H1 (cell line): ENCODE data around the gene CEP128. TPM values are rescaled to one million over a fixed set of nuclear protein-coding genes. Genes with fewer than 3 reads are reported as not detected.

Source experiments
- CTCF ChIA-PET: fragments of 300-600 bp; sonication (Branson Sonifier 250); formaldehyde crosslinking; loops from one replicate; lab custom pipeline; 2021; ENCODE audit not compliant: partially characterized antibody; lab: Charles Lee
- POLR2A ChIA-PET: fragments of 300-600 bp; sonication (Branson Sonifier 250); formaldehyde crosslinking; loops from one replicate; lab custom pipeline; 2021; ENCODE audit warnings: inconsistent platforms; ENCODE audit not compliant: partially characterized antibody; lab: Charles Lee
- DNase-seq, 2 experiments: peaks; one replicate each; pipeline versions ENCODE4 v3.0.0 to v3.0.0-alpha.2; 2010 to 2022; ENCODE audit warnings: low spot score in 2 of 2, low read depth in 1 of 2, mixed read lengths in 1 of 2
- FAIRE-seq: peaks from 2 replicates; lab custom pipeline; 2011; peaks lifted over from hg19 to GRCh38; lab: Jason Lieb, UNC
- H2AFZ ChIP-seq: 2 replicates; pipeline ENCODE4 v1.8.1; 2012; ENCODE audit warnings: low read length, inconsistent platforms
- H2AK5ac ChIP-seq: 2 replicates; pipeline ENCODE4 v1.6.1; 2013; ENCODE audit warnings: low read depth, low read length
- H2BK120ac ChIP-seq: replicated peaks from 2 replicates; pipeline ENCODE3; 2013; ENCODE audit warnings: low read depth, low read length, inconsistent platforms
- H2BK12ac ChIP-seq: 2 replicates; pipeline ENCODE4 v1.6.1; 2013; ENCODE audit warnings: low read depth, low read length
- H2BK15ac ChIP-seq: 2 replicates; pipeline ENCODE4 v1.6.1; 2013; ENCODE audit warnings: low read length
- H2BK20ac ChIP-seq: 2 replicates; pipeline ENCODE4 v1.6.1; 2013; ENCODE audit warnings: low read length
- H2BK5ac ChIP-seq: 2 replicates; pipeline ENCODE4 v1.6.1; 2013; ENCODE audit warnings: low read depth, low read length
- H3K14ac ChIP-seq: 2 replicates; pipeline ENCODE4 v1.6.1; 2013; ENCODE audit warnings: inconsistent platforms; ENCODE audit not compliant: insufficient read length
- H3K18ac ChIP-seq: 2 replicates; pipeline ENCODE4 v1.6.1; 2013; ENCODE audit warnings: low read length; ENCODE audit errors: extremely low read depth
- H3K23ac ChIP-seq: 2 replicates; pipeline ENCODE4 v1.6.1; 2013; ENCODE audit warnings: inconsistent platforms; ENCODE audit not compliant: insufficient read length
- H3K23me2 ChIP-seq: 2 replicates; pipeline ENCODE4 v1.6.1; 2013; ENCODE audit warnings: low read depth, low read length
- H3K27ac ChIP-seq: 2 replicates; pipeline ENCODE4 v1.6.1; 2011; ENCODE audit warnings: low read depth, low read length, inconsistent platforms
- H3K27me3 ChIP-seq, 4 experiments: replicated peaks in 1 of 4; 1 replicate in 1 of 4; 2 replicates in 3 of 4; pipeline versions ENCODE4 v1.6.1 to v1.8.1; 2011 to 2013; ENCODE audit warnings: low read length in 3 of 4, mild to moderate bottlenecking in 3 of 4, inconsistent platforms in 2 of 4, mixed read lengths in 2 of 4, moderate library complexity in 1 of 4; ENCODE audit not compliant: control insufficient read depth in 3 of 4, insufficient read depth in 3 of 4; ENCODE audit errors: extremely low read depth in 1 of 4
- H3K36me3 ChIP-seq, 4 experiments: 2 replicates each; pipeline versions ENCODE4 v1.6.1 to v1.8.1; 2011 to 2013; ENCODE audit warnings: mild to moderate bottlenecking in 4 of 4, low read length in 3 of 4, moderate library complexity in 2 of 4, control low read depth in 1 of 4, inconsistent platforms in 1 of 4; ENCODE audit not compliant: insufficient read depth in 4 of 4, control insufficient read depth in 2 of 4
- H3K4ac ChIP-seq: replicated peaks from 2 replicates; pipeline ENCODE3; 2013; ENCODE audit warnings: low read length, low read depth, mixed read lengths, inconsistent platforms; ENCODE audit not compliant: insufficient read length
- H3K4me1 ChIP-seq, 4 experiments: replicated peaks in 1 of 4; 1 replicate in 1 of 4; 2 replicates in 3 of 4; pipeline versions ENCODE4 v1.6.1 to v1.8.1; 2011 to 2013; ENCODE audit warnings: low read length in 3 of 4, inconsistent platforms in 2 of 4, mixed read lengths in 1 of 4; ENCODE audit not compliant: insufficient read depth in 4 of 4, control insufficient read depth in 3 of 4
- H3K4me2 ChIP-seq, 2 experiments: 2 replicates each; pipeline versions ENCODE4 v1.6.1 to v1.8.1; 2011 to 2013; ENCODE audit warnings: low read depth in 2 of 2, low read length in 2 of 2, control low read depth in 1 of 2, inconsistent platforms in 1 of 2, mild to moderate bottlenecking in 1 of 2; ENCODE audit not compliant: insufficient read depth in 1 of 2
- H3K4me3 ChIP-seq, 4 experiments: fragments of 200-600, 300-600 bp in 1 of 4; sonication (generic), shearing (Covaris generic), sonication (Bioruptor Twin) in 1 of 4; 2 replicates each; pipeline versions ENCODE4 v1.5.1 to v1.8.1; 2011 to 2016; ENCODE audit warnings: low read length in 4 of 4, low read depth in 3 of 4, control low read depth in 2 of 4, inconsistent platforms in 2 of 4, mild to moderate bottlenecking in 2 of 4, mixed read lengths in 1 of 4, moderate library complexity in 1 of 4; ENCODE audit not compliant: insufficient read depth in 2 of 4; ENCODE audit errors: extremely low read depth in 1 of 4
- H3K56ac ChIP-seq: replicated peaks from 2 replicates; pipeline ENCODE3; 2013; ENCODE audit warnings: low read depth, mild to moderate bottlenecking, mixed read lengths, low read length, inconsistent platforms; ENCODE audit not compliant: insufficient read length
- H3K79me1 ChIP-seq: 2 replicates; pipeline ENCODE4 v1.6.1; 2013; ENCODE audit warnings: low read depth, low read length, control low read depth
- H3K79me2 ChIP-seq, 2 experiments: 2 replicates each; pipeline versions ENCODE4 v1.6.1 to v1.8.1; 2012 to 2013; ENCODE audit warnings: low read length in 2 of 2, mild to moderate bottlenecking in 2 of 2, inconsistent platforms in 1 of 2; ENCODE audit not compliant: insufficient read depth in 2 of 2, control insufficient read depth in 1 of 2
- H3K9ac ChIP-seq, 4 experiments: replicated peaks in 1 of 4; 1 replicate in 1 of 4; 2 replicates in 3 of 4; pipeline versions ENCODE4 v1.6.1 to v1.8.1; 2011 to 2013; ENCODE audit warnings: low read depth in 3 of 4, low read length in 3 of 4, control low read depth in 2 of 4, mild to moderate bottlenecking in 2 of 4, moderate library complexity in 2 of 4, inconsistent platforms in 1 of 4; ENCODE audit errors: extremely low read depth in 1 of 4
- H3K9me3 ChIP-seq, 2 experiments: 2 replicates each; pipeline versions ENCODE4 v1.6.1 to v1.8.1; 2012 to 2013; ENCODE audit warnings: mild to moderate bottlenecking in 2 of 2, moderate library complexity in 2 of 2, control low read depth in 1 of 2, inconsistent platforms in 1 of 2, low read depth in 1 of 2, low read length in 1 of 2, mixed read lengths in 1 of 2; ENCODE audit not compliant: insufficient read depth in 2 of 2
- H4K20me1 ChIP-seq, 2 experiments: replicated peaks in 1 of 2; 2 replicates each; pipeline versions ENCODE3 to v1.8.1; 2011 to 2013; ENCODE audit warnings: inconsistent platforms in 2 of 2, low read length in 2 of 2, mild to moderate bottlenecking in 1 of 2; ENCODE audit not compliant: insufficient read depth in 2 of 2, control insufficient read depth in 1 of 2
- H4K5ac ChIP-seq: 2 replicates; pipeline ENCODE4 v1.6.1; 2013; ENCODE audit warnings: low read length, low read depth, mixed read lengths, inconsistent platforms; ENCODE audit not compliant: insufficient read length
- H4K8ac ChIP-seq: 2 replicates; pipeline ENCODE4 v1.8.0; 2013; ENCODE audit warnings: mild to moderate bottlenecking, moderate library complexity, low read length, inconsistent platforms; ENCODE audit not compliant: insufficient read depth; ENCODE audit errors: extremely low read depth
- H4K91ac ChIP-seq: replicated peaks from 2 replicates; pipeline ENCODE3; 2013; ENCODE audit warnings: low read length, mixed read lengths, inconsistent platforms; ENCODE audit not compliant: insufficient read length
- ASH2L ChIP-seq: fragments of 200-600, 300-600 bp; sonication (generic); IDR thresholded peaks from one replicate; pipeline ENCODE4 v1.7.1; 2017; ENCODE audit warnings: low read length
- BACH1 ChIP-seq: IDR thresholded peaks from 2 replicates; pipeline ENCODE4 v1.6.1; 2012; ENCODE audit warnings: low read length, improper control_type of control experiment
- BRCA1 ChIP-seq: IDR thresholded peaks from 2 replicates; pipeline ENCODE4 v1.6.1; 2012; ENCODE audit warnings: low read depth, low read length, improper control_type of control experiment
- CBX8 ChIP-seq: fragments of 300-800, 300-1000 bp; sonication (generic); IDR thresholded peaks from 2 replicates; pipeline ENCODE4 v1.7.1; 2016; ENCODE audit warnings: low read depth, low read length, borderline replicate concordance
- CHD1 ChIP-seq: IDR thresholded peaks from 2 replicates; pipeline ENCODE4 v1.6.1; 2012; ENCODE audit warnings: low read depth, low read length, improper control_type of control experiment
- EGR1 ChIP-seq: IDR thresholded peaks from 2 replicates; pipeline ENCODE4 v1.6.1; 2011; ENCODE audit warnings: low read depth, low read length, borderline replicate concordance
- FOSL1 ChIP-seq: IDR thresholded peaks from 2 replicates; pipeline ENCODE4 v1.6.1; 2011; ENCODE audit warnings: mild to moderate bottlenecking, low read depth, low read length, moderate library complexity; ENCODE audit not compliant: insufficient read depth
- HDAC2 ChIP-seq, 2 experiments: fragments of 300-600 bp in 1 of 2; sonication (generic) in 1 of 2; IDR thresholded peaks; 2 replicates each; pipeline ENCODE4 v1.6.1; 2011 to 2012; ENCODE audit warnings: low read depth in 2 of 2, low read length in 2 of 2, mild to moderate bottlenecking in 2 of 2, moderate library complexity in 2 of 2, borderline replicate concordance in 1 of 2, inconsistent platforms in 1 of 2
- JUN ChIP-seq: IDR thresholded peaks from 2 replicates; pipeline ENCODE4 v1.6.1; 2011; ENCODE audit warnings: low read depth, mild to moderate bottlenecking, improper control_type of control experiment, low read length
- KDM5A ChIP-seq: fragments of 200-600 bp; IDR thresholded peaks from 2 replicates; pipeline ENCODE4 v1.7.1; 2012; ENCODE audit warnings: mild to moderate bottlenecking, low read length, inconsistent platforms, mixed read lengths
- POLR2A ChIP-seq, 2 experiments: IDR thresholded peaks; 1 replicate in 1 of 2; 2 replicates in 1 of 2; pipeline ENCODE4 v1.6.1; 2011; ENCODE audit warnings: low read depth in 2 of 2, low read length in 2 of 2, mild to moderate bottlenecking in 2 of 2; ENCODE audit errors: control extremely low read depth in 1 of 2
- POU5F1 ChIP-seq: IDR thresholded peaks from 2 replicates; pipeline ENCODE4 v1.6.1; 2011; ENCODE audit warnings: low read depth, mild to moderate bottlenecking, low read length, moderate library complexity
- RBBP5 ChIP-seq: IDR thresholded peaks from 2 replicates; pipeline ENCODE4 v1.7.1; 2012; ENCODE audit warnings: low read depth, mild to moderate bottlenecking, inconsistent platforms, low read length, moderate library complexity, borderline replicate concordance
- RNF2 ChIP-seq: fragments of 200-900, 300-1000 bp; sonication (generic); IDR thresholded peaks from 2 replicates; pipeline ENCODE4 v1.7.1; 2016; ENCODE audit warnings: borderline replicate concordance, low read depth, mild to moderate bottlenecking, antibody characterized with exemption, low read length; ENCODE audit not compliant: poor library complexity, severe bottlenecking; ENCODE audit errors: missing control alignments
- SP2 ChIP-seq: IDR thresholded peaks from 2 replicates; pipeline ENCODE4 v1.6.1; 2012; ENCODE audit warnings: mild to moderate bottlenecking, low read length, inconsistent platforms
- WGBS, 2 experiments: shearing (Covaris generic) in 1 of 2; methylation state at CpG; one replicate each; pipeline versions ENCODE4 v1.1.6 to v1.1.7; 2013 to 2015; ENCODE audit warnings: low lambda C conversion rate in 2 of 2, mixed read lengths in 2 of 2, inconsistent platforms in 1 of 2, low coverage in 1 of 2, missing lambda C conversion rate in 1 of 2; ENCODE audit not compliant: insufficient replicate concordance in 2 of 2, insufficient coverage in 1 of 2, insufficient read length in 1 of 2; ENCODE audit errors: extremely low coverage in 1 of 2, missing lambda C conversion rate in 1 of 2; 5-methylcytosine and 5-hydroxymethylcytosine counted together
- polyA plus RNA-seq, 7 experiments: library from polyadenylated mRNA; depleted of rRNA in 3 of 7; stranded (reverse) in 5 of 7; unstranded in 2 of 7; fragments of >200 nt in 5 of 7; fragments of 200-250 nt in 2 of 7; gene quantifications; 1 replicate in 5 of 7; 2 replicates in 1 of 7; 4 replicates in 1 of 7; pipeline versions ENCODE4 v1.2.1 to v1.2.3, GENCODE V29; 2011 to 2013; ENCODE audit warnings: missing spikeins in 2 of 7, mixed read lengths in 2 of 7
- total RNA-seq: library from RNA; stranded (reverse); fragmentation: NEBNext Ultra II Directional; extraction: Animal tissue kit (Norgen Biotek cat#: 25700); gene quantifications from 2 replicates; pipeline ENCODE4 v1.2.1, GENCODE V29; 2021

The CEP128 gene
- total and polyA plus RNA-seq, 2 of the 8 experiments (the other 6 are each of a cell fraction or from before 2014, with no cell fraction given) = 1.9 to 17.0 TPM

DNA sequence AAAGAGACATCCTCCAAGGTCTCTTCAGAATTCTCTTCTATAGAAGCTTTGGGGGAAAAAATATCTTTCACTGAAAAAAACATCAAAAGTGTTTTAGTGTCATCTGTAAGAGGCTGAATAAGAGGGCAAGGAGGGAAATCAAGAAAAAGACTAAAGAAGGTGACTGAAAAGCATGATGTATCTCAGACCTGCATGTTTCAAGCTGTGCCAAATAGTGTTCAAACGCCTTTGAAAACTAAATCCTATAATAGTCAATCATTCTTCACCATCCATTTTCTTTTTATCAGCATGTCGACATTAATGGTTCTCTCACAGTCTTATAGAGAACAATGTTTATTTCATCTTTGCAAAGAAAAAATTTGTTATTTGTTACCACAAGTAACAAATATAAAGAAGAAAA, 94.5 kb downstream of the CEP128 start:
- no peak overlapping the region for H3K14ac ChIP-seq

More for the DNA sequence above, 94.5 kb downstream of the CEP128 start:
- H2BK120ac ChIP-seq = no peak overlapping the region
- no peak overlapping the region for H3K4ac ChIP-seq
- TF ChIP-seq CBX8 (no peak), CHD1 (no peak), RNF2 (no peak), HDAC2 (IDR thresholded peaks at IDR 0.05; ENCODE audit: borderline replicate concordance in 1 of 2, low read depth in 2 of 2, low read length in 2 of 2) (no peak), BACH1 (no peak), FOSL1 (no peak), POLR2A (IDR thresholded peaks at IDR 0.05; ENCODE audit: control extremely low read depth in 1 of 2, low read depth in 2 of 2, low read length in 2 of 2) (no peak), SP2 (no peak), POU5F1 (no peak), ASH2L (no peak), JUN (no peak), KDM5A (no peak), RBBP5 (no peak), EGR1 (no peak), BRCA1 (no peak)
- DNase-seq = no peak
- H3K36me3 ChIP-seq = no peaks in the 10 kb centered on the region
- ChIA-PET CTCF (interaction anchor here (0.7 to 0.9 kb wide), 2 partner anchors 9 to 1906 kb away, joined by 3 read pairs; no protein-coding TSS in a partner anchor), POLR2A (no interaction called here)
- no peaks in the 10 kb centered on the region for H3K27me3 ChIP-seq
- no peaks in the 10 kb centered on the region for H4K20me1 ChIP-seq
- H4K5ac ChIP-seq = no peak overlapping the region
- no peak overlapping the region for H4K91ac ChIP-seq
- H3K9me3 ChIP-seq = no peaks in the 10 kb centered on the region
- no peak overlapping the region for H3K18ac ChIP-seq
- no peak overlapping the region for H2BK15ac ChIP-seq
- H4K8ac ChIP-seq = no peak overlapping the region
- H3K56ac ChIP-seq = no peak overlapping the region
- H2AFZ ChIP-seq = no peak overlapping the region
- H3K9ac ChIP-seq = no peak overlapping the region
- H3K4me2 ChIP-seq = no peak overlapping the region
- H3K27ac ChIP-seq = no peak overlapping the region
- H2BK5ac ChIP-seq = no peak overlapping the region
- H3K23me2 ChIP-seq = no peaks in the 10 kb centered on the region
- H2BK20ac ChIP-seq = no peak overlapping the region
- no peak overlapping the region for H2AK5ac ChIP-seq
- no peak overlapping the region for H2BK12ac ChIP-seq
- H3K4me1 ChIP-seq = no peaks in the 10 kb centered on the region
- no peaks in the 10 kb centered on the region for H3K79me1 ChIP-seq
- no peak overlapping the region for H3K4me3 ChIP-seq
- no peak for FAIRE-seq
- H3K79me2 ChIP-seq = no peaks in the 10 kb centered on the region
- 90% methylated on average over 2 of the region's 2 CpGs; no CpG with 5 or more reads in 1 of the 2 experiments for WGBS, 2 experiments
- no peak overlapping the region for H3K23ac ChIP-seq
